GM21367 (cell line): ENCODE results near the gene CEACAM20.
"Not testable (repeated sequence)": the region's sequence is repeated elsewhere in the genome, so short reads cannot be mapped to it uniquely, and the experiment has no call there.

ENCODE experiments used
- ATAC-seq: cut with Tn5 transposase; IDR thresholded peaks from one replicate; pipeline ENCODE4 v1.9.1; 2021; ENCODE audit not compliant: unreplicated experiment

The CEACAM20 gene

DNA sequence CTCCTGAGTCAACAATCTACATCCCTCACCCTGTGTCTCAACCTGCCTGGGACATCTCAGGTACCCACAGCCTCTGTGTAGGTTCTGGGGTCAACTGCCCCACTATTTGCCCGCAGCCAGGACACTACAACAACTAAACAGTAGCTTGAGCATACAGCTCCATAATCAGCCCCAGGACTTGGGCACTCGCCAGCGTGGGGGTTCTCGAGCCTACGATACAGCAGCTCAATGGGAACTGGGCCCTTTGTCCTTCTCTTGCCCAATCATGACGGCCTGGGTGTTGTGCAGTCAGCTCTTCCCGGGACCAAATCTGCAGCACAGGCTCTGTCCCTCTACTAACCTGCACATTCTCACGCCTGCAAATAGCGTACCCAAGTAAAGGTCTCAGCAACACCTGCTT lies 30.5 kb downstream of the CEACAM20 start:
- ATAC-seq, result no peak

DNA sequence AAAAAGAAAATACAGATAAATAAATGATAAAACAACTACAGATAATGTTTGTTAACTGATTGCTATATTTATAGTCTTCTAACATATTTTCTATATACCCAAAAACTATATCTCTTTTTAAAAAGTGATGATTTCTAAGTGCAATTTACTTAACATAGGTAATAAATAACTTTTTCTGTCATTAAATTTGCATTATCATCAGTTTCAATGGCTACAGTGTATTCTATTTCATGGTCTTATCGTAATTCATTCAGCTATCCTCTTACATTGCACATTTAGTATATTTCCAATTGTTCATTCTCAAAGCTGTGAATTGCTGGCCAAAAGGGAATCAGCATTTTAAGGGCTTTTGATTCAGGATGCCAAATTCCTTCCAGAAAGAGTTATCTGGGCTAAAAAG lies 32.8 kb downstream of the CEACAM20 start:
- no peak for ATAC-seq

DNA sequence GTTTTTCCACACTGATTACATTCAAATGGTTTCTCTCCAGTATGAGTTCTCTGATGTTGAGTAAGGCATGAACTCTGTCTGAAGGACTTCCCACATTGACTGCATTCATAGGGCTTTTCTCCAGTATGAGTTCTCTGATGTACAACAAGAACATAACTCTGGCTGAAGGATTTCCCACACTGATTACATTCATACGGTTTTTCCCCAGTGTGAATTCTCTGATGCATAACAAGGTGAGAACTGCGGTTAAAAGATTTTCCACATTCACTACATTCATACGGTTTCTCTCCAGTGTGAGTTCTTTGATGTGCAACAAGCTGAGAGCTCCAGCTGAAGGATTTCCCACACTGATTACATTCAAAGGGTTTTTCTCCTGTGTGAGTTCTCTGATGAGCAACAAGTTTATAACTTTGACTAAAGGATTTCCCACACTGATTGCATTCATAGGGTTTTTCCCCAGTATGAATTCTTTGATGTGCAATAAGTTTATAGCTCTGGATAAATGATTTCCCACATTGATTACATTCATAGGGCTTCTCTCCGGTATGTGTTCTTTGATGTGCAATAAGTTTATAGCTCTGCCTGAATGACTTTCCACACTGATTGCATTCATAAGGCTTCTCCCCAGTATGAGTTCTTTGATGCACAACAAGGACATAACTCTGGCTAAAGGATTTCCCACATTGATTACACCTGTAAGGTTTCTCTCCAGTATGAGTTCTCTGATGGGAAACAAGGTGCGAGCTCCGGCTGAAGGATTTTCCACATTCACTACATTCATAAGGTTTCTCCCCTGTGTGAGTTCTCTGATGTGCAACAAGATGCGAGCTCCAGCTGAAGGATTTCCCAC lies 52.7 kb downstream of the CEACAM20 start:
- ATAC-seq, result no peak

- ATAC-seq, result not testable (repeated sequence)
Observed at GRCh38 chr19:44468730-44469129, 60.7 kb downstream of the CEACAM20 start.

DNA sequence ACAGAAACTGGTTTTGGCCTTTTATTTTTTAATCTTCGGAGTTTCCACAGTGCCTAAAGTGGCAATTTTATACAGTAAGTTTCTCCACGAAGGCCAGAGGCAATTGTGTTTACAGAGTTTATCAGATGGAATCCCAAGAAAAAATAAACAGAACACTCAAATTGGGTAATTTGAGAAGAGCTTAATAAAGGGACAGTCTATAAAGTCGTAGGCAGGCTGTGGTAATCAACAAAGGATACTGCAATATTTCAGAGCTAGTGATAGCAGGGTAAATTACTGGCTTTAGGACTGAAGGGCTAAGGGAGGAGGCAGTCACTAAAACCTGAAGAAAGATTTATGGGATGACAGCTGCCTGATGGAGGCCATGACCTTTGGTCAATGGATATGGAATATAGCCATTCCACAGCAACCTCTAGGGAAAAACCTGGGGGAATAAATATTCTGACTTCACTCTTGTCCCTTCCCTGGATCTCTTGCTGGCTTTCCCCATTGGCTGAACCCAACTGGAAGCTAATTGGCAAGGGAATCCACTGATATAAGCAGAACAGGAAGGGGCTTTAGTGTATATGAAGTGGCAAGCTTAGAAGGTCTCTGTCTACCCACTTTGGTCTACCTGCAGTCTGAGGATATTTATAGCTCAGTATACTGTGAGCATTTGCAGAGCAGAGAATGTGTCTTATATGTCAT lies 66.7 kb downstream of the CEACAM20 start:
- not testable (repeated sequence) for ATAC-seq
